HTERT RPE-1 (cell line): Measurements from ENCODE around the gene EIF4E1B.

ENCODE experiments used
- in situ Hi-C: fragments of 300-500 bp; cut with MboI; formaldehyde crosslinking; loops from 4 replicates; pipeline ENCODE4 v1.14.3; 2020; ENCODE audit warnings: low sequenced_read_pairs

The EIF4E1B gene

GRCh38 chr5:176625966-176626875 is 4.3 kb upstream of the EIF4E1B start:
- in situ Hi-C loops, result no loop called here

DNA sequence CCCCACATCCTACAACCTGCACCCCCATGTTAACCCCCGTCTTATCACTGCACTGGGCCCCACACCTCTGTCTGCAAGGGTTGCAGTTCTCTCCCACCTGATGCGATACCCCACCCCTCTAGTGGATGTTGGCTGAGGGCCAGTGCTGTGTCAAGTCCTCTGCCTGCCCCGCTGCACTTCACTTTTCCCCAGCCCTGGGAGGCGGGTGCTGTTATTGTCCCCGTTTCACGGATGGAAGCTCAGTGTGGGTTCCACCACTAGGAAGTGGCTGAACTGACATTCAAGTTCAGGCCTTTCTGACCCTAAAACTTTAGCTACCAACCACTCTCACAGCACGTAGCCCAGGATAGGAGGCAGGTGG is 3.6 kb upstream of the EIF4E1B start:
- in situ Hi-C loops, result no loop called here

DNA sequence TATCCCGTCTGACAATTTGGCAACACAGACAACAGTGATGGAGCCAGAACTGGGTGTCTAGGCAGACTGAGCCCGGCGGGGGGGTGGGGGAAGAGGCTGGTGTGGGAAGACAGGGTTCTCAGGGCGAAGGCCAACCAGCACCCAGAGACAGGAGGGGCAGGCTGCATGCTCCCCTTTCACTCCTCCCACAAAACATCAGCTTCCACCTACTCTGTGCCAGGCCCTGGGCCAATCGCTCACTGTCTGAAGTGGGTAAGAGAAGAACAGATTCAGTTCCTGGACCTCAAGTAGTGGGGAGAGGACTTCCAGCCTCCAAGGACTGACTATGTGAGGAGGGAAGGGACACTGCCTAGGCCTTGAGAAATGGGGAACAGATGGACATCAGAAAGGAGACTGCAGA is 2.9 kb upstream of the EIF4E1B start:
- in situ Hi-C loops, result no loop called here

DNA sequence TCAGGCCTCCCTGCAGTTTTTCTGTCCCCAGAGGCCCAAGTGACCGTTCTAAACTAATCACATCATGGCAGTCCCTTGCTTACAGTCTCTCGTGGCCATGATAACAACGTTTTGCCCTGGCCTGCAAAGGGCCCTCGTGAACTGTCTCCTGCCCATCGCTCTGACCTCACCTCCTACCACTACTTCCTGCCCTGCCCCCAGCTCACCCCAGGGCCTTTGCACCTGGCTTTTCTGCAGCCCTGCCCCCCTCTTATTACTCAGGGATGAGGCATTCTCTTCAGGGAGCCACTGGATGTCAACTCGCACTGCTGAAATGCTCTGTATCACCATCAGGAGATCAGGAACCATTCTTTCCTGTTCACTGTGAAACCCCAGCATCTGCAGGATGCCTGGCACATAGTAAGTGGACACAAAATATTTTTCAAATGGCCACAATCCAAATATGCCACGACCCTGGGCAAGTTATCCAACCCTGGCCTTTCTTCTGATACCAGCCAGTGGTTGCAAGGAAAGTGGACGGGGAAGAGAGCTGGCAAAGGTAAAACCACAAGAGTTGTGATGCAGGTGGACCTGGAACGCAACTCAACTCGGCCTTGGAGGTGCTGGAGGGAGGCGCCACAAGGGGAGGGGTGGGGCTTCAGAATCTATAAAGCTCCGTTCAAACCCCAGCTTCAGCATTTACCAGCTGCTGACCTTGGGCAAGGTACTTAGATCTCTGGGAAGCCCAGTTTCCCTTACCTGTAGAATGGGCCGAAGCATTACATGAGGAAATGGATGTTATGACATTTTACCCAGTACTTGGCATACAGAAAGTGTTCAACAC is 1.9 kb upstream of the EIF4E1B start:
- in situ Hi-C loops, result no loop called here

GRCh38 chr5:176629317-176629852 is 1.1 kb upstream of the EIF4E1B start:
- in situ Hi-C loops, result no loop called here

DNA sequence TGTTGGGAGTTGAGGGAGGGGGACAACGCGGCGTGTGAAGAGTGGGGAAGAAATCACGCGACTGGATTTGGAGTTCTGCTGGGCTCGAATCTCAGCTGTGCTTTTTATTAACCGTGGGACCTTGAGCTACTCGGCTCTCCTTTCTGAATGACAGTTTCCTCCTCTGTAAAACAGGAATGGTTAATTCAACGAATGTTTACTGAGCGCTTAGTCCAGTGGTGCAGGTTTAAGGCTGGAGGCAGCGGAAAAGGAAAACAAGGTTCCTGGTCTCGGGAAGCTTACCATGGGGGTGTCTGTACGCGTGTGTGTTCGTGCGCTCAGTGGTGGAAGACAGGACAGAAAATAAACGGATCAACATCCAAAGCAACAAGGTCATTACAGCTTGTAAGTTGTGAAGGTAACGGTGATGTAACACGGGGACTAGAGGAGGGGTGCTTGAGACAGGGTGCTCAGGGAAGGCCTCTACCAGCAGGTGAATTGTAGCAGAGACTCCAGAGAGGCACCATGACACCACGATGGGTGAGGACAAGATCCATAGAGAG is 277 bp downstream of the EIF4E1B start:
- in situ Hi-C loops, result no loop called here

DNA sequence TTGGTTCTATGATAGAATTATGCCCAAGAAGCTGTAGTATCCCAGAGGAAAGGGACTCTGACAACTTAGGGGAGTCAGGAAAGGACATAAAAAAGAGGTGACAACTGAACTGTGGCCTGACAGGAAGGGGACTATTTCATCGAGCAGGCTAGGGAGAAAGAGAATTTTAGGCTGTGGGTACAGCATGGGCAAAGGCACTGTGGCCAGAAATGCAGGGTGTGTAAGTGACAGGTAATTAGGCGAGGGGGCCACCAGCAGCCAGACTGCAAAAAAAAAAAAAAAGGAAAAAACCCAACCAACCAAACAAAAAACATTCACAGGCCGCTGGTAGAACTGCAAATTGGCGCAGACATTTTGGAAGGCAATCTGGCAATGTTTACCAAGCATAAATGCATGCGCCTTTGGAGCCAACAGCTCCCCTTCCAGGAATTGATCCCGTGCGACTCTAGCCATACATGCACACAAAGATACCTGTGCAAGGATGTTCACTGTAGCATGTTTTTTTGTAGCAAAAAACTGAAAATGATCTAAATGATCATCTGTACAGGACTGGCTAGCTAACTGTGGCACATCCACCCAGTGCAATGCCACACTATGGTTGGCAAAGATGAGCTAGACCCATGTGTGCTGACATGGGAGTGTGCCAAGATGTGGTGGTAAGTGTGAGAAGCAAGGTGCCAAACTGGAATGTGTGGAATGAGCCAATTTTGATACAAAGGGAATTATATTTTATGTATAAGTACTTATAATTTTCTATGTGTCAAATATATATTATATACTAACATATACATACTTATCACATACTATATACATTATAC is 1.1 kb downstream of the EIF4E1B start:
- in situ Hi-C loops, result no loop called here

DNA sequence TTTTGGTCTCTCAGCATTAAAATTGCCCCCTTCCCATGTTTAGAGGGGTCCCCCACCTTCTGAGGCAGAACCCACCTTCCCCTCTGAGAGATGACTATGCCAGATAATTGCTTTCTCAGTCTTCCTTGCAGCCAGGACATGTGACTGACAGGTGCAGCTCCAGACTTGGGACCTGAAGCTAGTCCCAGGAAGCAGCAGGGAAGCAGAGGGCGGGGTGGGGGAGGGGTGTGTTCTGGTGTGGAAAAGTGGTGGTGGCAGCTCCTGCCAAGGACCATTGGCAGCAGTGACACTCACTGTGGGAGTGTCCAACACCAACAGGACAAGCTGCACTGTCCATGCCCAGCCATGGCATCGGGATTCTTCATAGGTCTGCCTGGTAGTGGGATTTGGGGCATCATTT is 2.3 kb downstream of the EIF4E1B start:
- in situ Hi-C loops, result no loop called here

DNA sequence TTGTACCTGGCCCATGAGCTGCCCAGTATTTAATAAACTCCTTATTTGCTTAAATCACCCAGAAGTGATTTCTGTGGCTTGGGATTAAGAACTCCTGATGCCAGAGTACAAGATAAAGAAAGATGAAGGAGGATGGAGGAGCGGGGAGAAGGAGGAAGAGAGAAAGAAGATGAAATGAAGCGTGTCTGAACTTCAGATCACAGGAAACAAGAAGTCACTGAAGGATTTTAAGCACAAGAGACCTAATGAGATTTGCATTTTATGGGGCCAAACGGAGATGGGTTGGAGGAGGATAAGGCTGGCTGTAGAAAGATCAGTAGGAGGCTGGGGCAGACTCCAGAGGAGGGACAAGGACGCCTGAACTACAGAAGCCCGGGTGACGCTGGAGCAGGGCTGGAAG is 3.1 kb downstream of the EIF4E1B start:
- in situ Hi-C loops, result no loop called here

GRCh38 chr5:176636426-176636825 is 6.0 kb downstream of the EIF4E1B start:
- in situ Hi-C loops, result no loop called here

GRCh38 chr5:176637556-176637955 is 7.1 kb downstream of the EIF4E1B start:
- in situ Hi-C loops, result no loop called here

GRCh38 chr5:176638437-176638836 is 8.0 kb downstream of the EIF4E1B start:
- in situ Hi-C loops, result no loop called here

DNA sequence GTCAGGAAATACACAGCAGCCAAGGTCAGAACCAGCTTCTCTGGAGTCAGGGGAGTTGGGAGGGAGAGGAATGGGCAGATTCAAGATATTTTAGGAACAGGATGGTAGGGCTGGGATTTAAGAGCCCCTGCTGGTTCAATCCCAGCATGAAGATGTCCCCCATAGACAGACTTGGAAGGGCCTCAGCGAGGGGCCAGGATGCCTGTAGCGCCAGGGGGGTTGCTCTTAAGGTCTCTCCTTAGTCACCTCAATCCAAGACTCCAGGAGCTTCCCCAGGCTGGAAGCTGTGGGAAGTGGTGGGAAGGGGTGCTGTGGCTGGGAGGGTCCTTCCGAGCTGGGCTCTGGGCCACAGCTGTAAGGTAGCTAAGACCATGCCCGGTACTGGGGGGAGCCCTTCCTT is 8.7 kb downstream of the EIF4E1B start:
- in situ Hi-C loops, result no loop called here

DNA sequence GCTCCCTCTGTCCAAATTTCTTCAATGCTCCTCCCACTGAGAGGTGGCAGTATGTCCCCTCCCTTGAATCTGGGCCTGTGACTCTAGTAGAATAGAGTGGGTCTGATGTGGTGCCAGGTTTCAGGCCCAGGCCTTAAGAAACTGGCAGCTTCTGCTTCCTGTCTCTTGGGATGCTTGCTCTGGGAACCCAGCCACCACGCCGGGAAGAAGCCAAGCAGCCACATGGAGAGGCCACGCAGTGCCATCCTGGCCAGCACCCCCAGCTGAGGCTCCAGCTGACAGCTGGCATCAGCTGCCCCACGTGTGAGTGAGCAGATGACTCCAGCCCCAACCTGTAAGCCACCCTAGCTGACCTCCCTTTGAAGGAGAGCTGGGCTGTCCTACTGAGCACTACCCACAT is 9.5 kb downstream of the EIF4E1B start:
- in situ Hi-C loops, result no loop called here

- in situ Hi-C loops, result no loop called here
Observed at GRCh38 chr5:176640616-176641015, 10.1 kb downstream of the EIF4E1B start.

DNA sequence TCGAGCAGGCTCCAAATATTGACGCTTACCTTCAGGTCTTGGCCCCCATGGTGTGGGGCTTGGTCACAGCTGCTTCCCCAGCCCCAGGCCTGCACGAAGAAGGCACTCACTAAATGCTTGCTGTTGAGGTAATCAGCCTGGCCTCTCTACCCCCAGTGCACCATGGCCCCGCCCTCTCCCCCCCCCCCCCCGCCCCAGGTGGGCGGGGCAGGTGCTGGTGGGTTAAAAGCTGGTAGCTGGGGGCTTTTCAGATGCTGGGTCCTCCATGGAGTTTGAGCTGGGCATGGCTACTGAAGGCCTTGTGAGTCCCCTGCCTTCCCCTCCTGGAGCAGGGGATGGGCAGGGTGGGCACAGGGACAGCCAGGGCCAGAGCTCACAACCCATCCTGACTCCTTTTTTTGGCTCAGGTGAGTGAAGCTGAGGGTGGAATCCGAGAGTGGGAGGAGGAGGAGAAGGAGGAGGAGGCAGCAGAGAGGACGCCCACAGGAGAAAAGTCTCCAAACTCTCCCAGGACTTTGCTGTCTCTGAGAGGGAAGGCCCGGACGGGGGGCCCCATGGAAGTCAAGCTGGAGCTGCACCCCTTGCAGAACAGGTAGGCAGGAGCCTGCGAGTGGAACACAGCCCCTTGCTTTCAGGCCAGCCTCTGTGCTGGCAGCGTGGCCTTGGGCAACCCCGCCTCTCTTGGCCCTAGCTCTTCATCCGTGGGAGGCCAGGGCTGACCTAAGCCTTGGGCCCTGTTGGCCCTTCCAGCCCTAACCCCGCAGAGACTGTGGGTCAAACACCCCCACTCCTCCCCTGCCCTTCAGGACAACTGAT is 12.4 kb downstream of the EIF4E1B start:
- in situ Hi-C loops, result no loop called here

DNA sequence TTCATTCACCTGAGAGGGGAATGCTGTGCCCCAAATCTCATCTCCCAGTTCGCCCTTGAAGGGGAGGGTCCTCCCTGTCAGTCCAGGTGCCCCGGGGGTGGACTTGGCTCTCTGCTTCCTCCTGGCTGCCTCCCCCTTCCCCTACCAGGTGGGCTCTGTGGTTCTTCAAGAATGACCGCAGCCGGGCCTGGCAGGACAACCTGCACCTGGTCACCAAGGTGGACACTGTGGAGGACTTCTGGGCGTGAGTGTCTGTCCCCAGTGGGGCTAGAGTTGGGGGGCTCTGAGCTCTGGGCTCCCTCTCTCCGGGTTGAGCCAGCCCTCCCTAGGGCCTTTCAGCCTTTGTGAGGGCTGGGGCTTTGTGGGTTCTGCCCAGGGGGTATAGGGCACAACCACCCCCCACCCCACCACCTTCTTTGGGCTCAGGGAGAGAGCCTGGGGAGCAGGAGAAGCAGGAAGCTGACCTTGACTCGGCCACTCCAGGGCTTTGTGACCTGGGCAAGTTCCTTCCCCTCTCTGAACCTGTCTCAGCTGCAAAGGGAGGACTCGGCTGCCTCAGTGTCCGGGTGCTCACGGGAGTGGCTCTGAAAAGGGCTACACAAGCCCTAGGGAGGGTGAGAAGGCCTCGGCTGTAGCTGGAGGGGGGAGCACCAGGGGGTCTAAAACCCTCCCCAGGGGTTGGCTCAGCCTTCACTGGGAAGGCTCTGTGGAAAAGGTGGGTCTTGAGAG is 13.2 kb downstream of the EIF4E1B start:
- in situ Hi-C loops, result no loop called here

GRCh38 chr5:176644294-176644693 is 13.8 kb downstream of the EIF4E1B start:
- in situ Hi-C loops, result no loop called here
